H9 (cell line): ENCODE results near the gene KLF16. TPM values are rescaled to one million over a fixed set of nuclear protein-coding genes. Genes with fewer than 3 reads are reported as not detected.
A peak's percentile ranks its signal among the peaks of the same experiment; 100 is the strongest.

Source experiments
- DNase-seq: peaks from one replicate; pipeline ENCODE4 v3.0.0-alpha.2; 2017
- H2AFZ ChIP-seq: one replicate; pipeline ENCODE4 v1.6.1; 2013; ENCODE audit warnings: mild to moderate bottlenecking, low read length, control low read depth, moderate library complexity
- H2AK5ac ChIP-seq: 2 replicates; pipeline ENCODE4 v1.6.1; 2013; ENCODE audit warnings: low read length, control low read depth, mixed read lengths; ENCODE audit not compliant: insufficient read length
- H2BK120ac ChIP-seq: one replicate; pipeline ENCODE4 v1.6.1; 2013; ENCODE audit warnings: low read depth, mild to moderate bottlenecking, low read length, control low read depth, inconsistent platforms; ENCODE audit not compliant: poor library complexity, severe bottlenecking
- H2BK12ac ChIP-seq: 2 replicates; pipeline ENCODE4 v1.6.1; 2013; ENCODE audit warnings: low read length, control low read depth, mixed read lengths, low read depth; ENCODE audit not compliant: insufficient read length
- H2BK15ac ChIP-seq: 2 replicates; pipeline ENCODE4 v1.6.1; 2013; ENCODE audit warnings: low read depth, low read length, control low read depth
- H2BK20ac ChIP-seq: one replicate; pipeline ENCODE4 v1.6.1; 2013; ENCODE audit warnings: low read depth, mild to moderate bottlenecking, low read length, control low read depth, inconsistent platforms; ENCODE audit not compliant: poor library complexity, severe bottlenecking
- H2BK5ac ChIP-seq: 2 replicates; pipeline ENCODE4 v1.6.1; 2013; ENCODE audit warnings: low read length, control low read depth, mixed read lengths; ENCODE audit not compliant: insufficient read length
- H3K14ac ChIP-seq: 2 replicates; pipeline ENCODE4 v1.6.1; 2013; ENCODE audit warnings: low read length, control low read depth; ENCODE audit not compliant: insufficient read depth
- H3K18ac ChIP-seq: 2 replicates; pipeline ENCODE4 v1.6.1; 2013; ENCODE audit warnings: low read depth, mild to moderate bottlenecking, mixed read lengths, low read length, control low read depth; ENCODE audit not compliant: insufficient read length
- H3K23ac ChIP-seq: 2 replicates; pipeline ENCODE4 v1.6.1; 2013; ENCODE audit warnings: low read length, control low read depth, mixed read lengths, low read depth; ENCODE audit not compliant: insufficient read length
- H3K23me2 ChIP-seq: 2 replicates; pipeline ENCODE4 v1.6.1; 2013; ENCODE audit warnings: low read depth, mild to moderate bottlenecking, mixed read lengths, low read length, control low read depth; ENCODE audit not compliant: insufficient read length, poor library complexity, severe bottlenecking
- H3K27ac ChIP-seq: 2 replicates; pipeline ENCODE4 v1.5.1; 2013; ENCODE audit warnings: low read length, control low read depth, mixed read lengths, low read depth; ENCODE audit not compliant: insufficient read length
- H3K27me3 ChIP-seq: 2 replicates; pipeline ENCODE4 v1.6.1; 2013; ENCODE audit warnings: low read length, control low read depth, inconsistent platforms; ENCODE audit not compliant: insufficient read depth
- H3K4ac ChIP-seq: 2 replicates; pipeline ENCODE4 v1.6.1; 2013; ENCODE audit warnings: low read depth, mild to moderate bottlenecking, control low read depth, inconsistent platforms, low read length, moderate library complexity
- H3K4me1 ChIP-seq: 2 replicates; pipeline ENCODE4 v1.6.1; 2013; ENCODE audit warnings: low read length, control low read depth, inconsistent platforms; ENCODE audit not compliant: insufficient read depth
- H3K4me2 ChIP-seq: 2 replicates; pipeline ENCODE4 v1.6.1; 2013; ENCODE audit warnings: low read length, control low read depth, mixed read lengths; ENCODE audit not compliant: insufficient read length, insufficient read depth
- H3K56ac ChIP-seq: 2 replicates; pipeline ENCODE4 v1.6.1; 2013; ENCODE audit warnings: low read depth, mild to moderate bottlenecking, mixed read lengths, low read length, control low read depth; ENCODE audit not compliant: insufficient read length
- H3K79me1 ChIP-seq: 2 replicates; pipeline ENCODE4 v1.6.1; 2013; ENCODE audit warnings: low read depth, mild to moderate bottlenecking, moderate library complexity, low read length, control low read depth, inconsistent platforms; ENCODE audit not compliant: insufficient read depth, poor library complexity, severe bottlenecking
- H3K79me2 ChIP-seq: 2 replicates; pipeline ENCODE4 v1.6.1; 2013; ENCODE audit warnings: low read length, control low read depth, inconsistent platforms; ENCODE audit not compliant: insufficient read depth
- H3K9ac ChIP-seq: 2 replicates; pipeline ENCODE4 v1.6.1; 2013; ENCODE audit warnings: low read length, control low read depth, mixed read lengths; ENCODE audit not compliant: insufficient read length; ENCODE audit errors: extremely low read depth
- H3K9me3 ChIP-seq: one replicate; pipeline ENCODE4 v1.6.1; 2013; ENCODE audit warnings: low read depth, low read length, inconsistent platforms; ENCODE audit not compliant: control insufficient read depth
- H3T11ph ChIP-seq: one replicate; pipeline ENCODE4 v1.6.1; 2013; ENCODE audit warnings: mild to moderate bottlenecking, low read length, control low read depth, inconsistent platforms
- H4K20me1 ChIP-seq: one replicate; pipeline ENCODE4 v1.6.1; 2013; ENCODE audit not compliant: control insufficient read depth, insufficient read length, insufficient read depth
- H4K5ac ChIP-seq: 2 replicates; pipeline ENCODE4 v1.6.1; 2013; ENCODE audit warnings: low read depth, mild to moderate bottlenecking, mixed read lengths, low read length, control low read depth; ENCODE audit not compliant: insufficient read length
- H4K8ac ChIP-seq: replicated peaks from 2 replicates; pipeline ENCODE4 v1.6.1; 2013; ENCODE audit warnings: low read length, control low read depth, mixed read lengths, low read depth; ENCODE audit not compliant: insufficient read length
- H4K91ac ChIP-seq: 2 replicates; pipeline ENCODE4 v1.6.1; 2013; ENCODE audit warnings: low read depth, mild to moderate bottlenecking, moderate library complexity, mixed read lengths, low read length, control low read depth; ENCODE audit not compliant: insufficient read length
- H3K27ac Mint-ChIP-seq, 3 experiments: 2 replicates in 2 of 3; 3 replicates in 1 of 3; pipeline ENCODE4 v1.8.0; 2020 to 2021; ENCODE audit warnings: mixed read lengths in 3 of 3, mild to moderate bottlenecking in 1 of 3, moderate library complexity in 1 of 3
- H3K27me3 Mint-ChIP-seq: 2 replicates; pipeline ENCODE4 v1.8.0; 2021; ENCODE audit warnings: low read depth, mild to moderate bottlenecking, moderate library complexity, mixed read lengths
- H3K36me3 Mint-ChIP-seq, 3 experiments: 2 replicates in 2 of 3; 3 replicates in 1 of 3; pipeline ENCODE4 v1.8.0; 2020 to 2021; ENCODE audit warnings: low read depth in 3 of 3, mixed read lengths in 3 of 3; ENCODE audit not compliant: insufficient read depth in 1 of 3
- H3K4me1 Mint-ChIP-seq, 2 experiments: 2 replicates each; pipeline ENCODE4 v1.8.0; 2020; ENCODE audit warnings: mixed read lengths in 2 of 2
- H3K4me3 Mint-ChIP-seq, 2 experiments: 2 replicates in 1 of 2; 3 replicates in 1 of 2; pipeline ENCODE4 v1.8.0; 2020 to 2021; ENCODE audit warnings: mild to moderate bottlenecking in 2 of 2, mixed read lengths in 2 of 2, moderate library complexity in 1 of 2
- H3K9me3 Mint-ChIP-seq, 2 experiments: 2 replicates in 1 of 2; 3 replicates in 1 of 2; pipeline ENCODE4 v1.8.0; 2020; ENCODE audit warnings: mild to moderate bottlenecking in 2 of 2, mixed read lengths in 2 of 2, moderate library complexity in 1 of 2
- WGBS: extraction: QIAGEN DNeasy Blood & Tissue Kit; methylation state at CpG from one replicate; pipeline ENCODE4 v1.1.7; 2013; ENCODE audit warnings: missing lambda C conversion rate, low lambda C conversion rate, mixed read lengths; ENCODE audit not compliant: insufficient read length; ENCODE audit errors: extremely low coverage; 5-methylcytosine and 5-hydroxymethylcytosine counted together
- total RNA-seq: library from RNA; stranded (reverse); gene quantifications from 2 replicates; pipeline ENCODE4 v1.2.1, GENCODE V29; 2021
- TF ChIP-seq, protein P1 (sequence below): fragments of 200-600 bp; sonication (generic); conservative IDR thresholded peaks from 3 replicates; pipeline ENCODE4 v1.8.0; 2021; ENCODE audit warnings: antibody characterized with exemption, mild to moderate bottlenecking

Gene KLF16
- total RNA-seq, 1 experiment from 2014 or later = 66.8 TPM

DNA sequence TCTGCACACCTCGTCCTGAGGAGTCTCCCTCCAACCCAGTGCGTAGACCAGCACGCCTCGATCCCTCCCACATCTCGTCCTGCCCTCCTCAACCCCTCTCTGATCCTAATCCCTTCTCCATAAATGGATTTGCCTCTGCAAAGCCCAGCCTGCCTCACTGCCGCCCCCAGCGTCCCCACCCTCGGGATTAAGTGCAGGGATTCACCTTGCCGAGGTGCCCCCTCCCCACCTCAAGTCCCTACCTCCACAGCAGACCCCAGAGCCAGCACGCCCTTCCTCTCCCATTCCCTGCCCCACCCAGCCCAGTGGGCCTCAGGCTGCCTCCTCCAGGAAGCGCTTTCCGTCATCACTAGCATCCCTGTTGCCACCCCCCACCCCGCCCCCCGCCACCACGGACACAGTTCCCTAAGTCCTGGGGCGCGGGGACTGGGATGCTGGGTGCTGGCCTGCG, 4.0 kb downstream of the KLF16 start:
- peaks cover 36% of the 10 kb centered on the region; the same call in 1 of the 2 replicates for H3K79me2 ChIP-seq
- H3K27ac Mint-ChIP-seq = peak overlapping the region in 2 of 3 experiments; percentile 83 to 92; a peak in 4 of 7 replicates
- no peak overlapping the region for H2AFZ ChIP-seq
- no peak overlapping the region for H4K8ac ChIP-seq
- WGBS = no CpG with 5 or more reads among the region's 18 CpGs
- H2BK120ac ChIP-seq = no peak overlapping the region
- H2BK12ac ChIP-seq = no peak overlapping the region
- no peak overlapping the region for H2BK20ac ChIP-seq
- H4K5ac ChIP-seq = no peak overlapping the region
- H3K4me3 Mint-ChIP-seq = peak overlapping the region; percentile 57 to 78
- H3K27me3 ChIP-seq = no peaks in the 10 kb centered on the region; the same call in 1 of the 2 replicates
- H2BK15ac ChIP-seq = no peak overlapping the region
- no peak overlapping the region for H2BK5ac ChIP-seq
- peaks cover 39 to 64% of the 10 kb centered on the region in 2 experiments for H3K4me1 Mint-ChIP-seq
- TF ChIP-seq, protein P1, sequence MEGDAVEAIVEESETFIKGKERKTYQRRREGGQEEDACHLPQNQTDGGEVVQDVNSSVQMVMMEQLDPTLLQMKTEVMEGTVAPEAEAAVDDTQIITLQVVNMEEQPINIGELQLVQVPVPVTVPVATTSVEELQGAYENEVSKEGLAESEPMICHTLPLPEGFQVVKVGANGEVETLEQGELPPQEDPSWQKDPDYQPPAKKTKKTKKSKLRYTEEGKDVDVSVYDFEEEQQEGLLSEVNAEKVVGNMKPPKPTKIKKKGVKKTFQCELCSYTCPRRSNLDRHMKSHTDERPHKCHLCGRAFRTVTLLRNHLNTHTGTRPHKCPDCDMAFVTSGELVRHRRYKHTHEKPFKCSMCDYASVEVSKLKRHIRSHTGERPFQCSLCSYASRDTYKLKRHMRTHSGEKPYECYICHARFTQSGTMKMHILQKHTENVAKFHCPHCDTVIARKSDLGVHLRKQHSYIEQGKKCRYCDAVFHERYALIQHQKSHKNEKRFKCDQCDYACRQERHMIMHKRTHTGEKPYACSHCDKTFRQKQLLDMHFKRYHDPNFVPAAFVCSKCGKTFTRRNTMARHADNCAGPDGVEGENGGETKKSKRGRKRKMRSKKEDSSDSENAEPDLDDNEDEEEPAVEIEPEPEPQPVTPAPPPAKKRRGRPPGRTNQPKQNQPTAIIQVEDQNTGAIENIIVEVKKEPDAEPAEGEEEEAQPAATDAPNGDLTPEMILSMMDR = peak; percentile 27; the same call in 2 of the 3 replicates
- H3T11ph ChIP-seq = no peak overlapping the region
- peak overlapping the region; percentile 84 for H3K4me2 ChIP-seq
- H4K20me1 ChIP-seq = no peaks in the 10 kb centered on the region
- H3K27me3 Mint-ChIP-seq = peaks cover 6% of the 10 kb centered on the region
- H3K36me3 Mint-ChIP-seq = no peaks in the 10 kb centered on the region
- no peak overlapping the region for H3K14ac ChIP-seq
- H3K9ac ChIP-seq = no peak overlapping the region
- no peak overlapping the region for H2AK5ac ChIP-seq
- H3K18ac ChIP-seq = peak overlapping the region; percentile 32
- H3K79me1 ChIP-seq = peaks cover 11% of the 10 kb centered on the region
- H3K9me3 Mint-ChIP-seq = no peaks in the 10 kb centered on the region; a peak in 1 of 5 replicates
- no peak overlapping the region for H3K56ac ChIP-seq
- no peak overlapping the region for H4K91ac ChIP-seq
- peaks cover 7% of the 10 kb centered on the region; the same call in 1 of the 2 replicates for H3K4me1 ChIP-seq
- H3K23ac ChIP-seq = no peak overlapping the region
- DNase-seq = no peak
- H3K27ac ChIP-seq = no peak overlapping the region
- no peak overlapping the region for H3K4ac ChIP-seq
- H3K23me2 ChIP-seq = peaks cover 20% of the 10 kb centered on the region
- H3K9me3 ChIP-seq = no peaks in the 10 kb centered on the region
